GM19099 (cell line): ENCODE data around the gene UBN1.

Experiments used
- POLR2A ChIP-seq: IDR thresholded peaks from 3 replicates; pipeline ENCODE4 v1.6.1; 2011; ENCODE audit warnings: low read depth; ENCODE audit not compliant: insufficient read length; ENCODE audit errors: extremely low read depth

The UBN1 gene

GRCh38 chr16:4882633-4883285, 35.5 kb downstream of the UBN1 start:
- TF ChIP-seq POLR2A: no peak

- TF ChIP-seq POLR2A: no peak
Measured at GRCh38 chr16:4883501-4883900, 36.2 kb downstream of the UBN1 start.

DNA sequence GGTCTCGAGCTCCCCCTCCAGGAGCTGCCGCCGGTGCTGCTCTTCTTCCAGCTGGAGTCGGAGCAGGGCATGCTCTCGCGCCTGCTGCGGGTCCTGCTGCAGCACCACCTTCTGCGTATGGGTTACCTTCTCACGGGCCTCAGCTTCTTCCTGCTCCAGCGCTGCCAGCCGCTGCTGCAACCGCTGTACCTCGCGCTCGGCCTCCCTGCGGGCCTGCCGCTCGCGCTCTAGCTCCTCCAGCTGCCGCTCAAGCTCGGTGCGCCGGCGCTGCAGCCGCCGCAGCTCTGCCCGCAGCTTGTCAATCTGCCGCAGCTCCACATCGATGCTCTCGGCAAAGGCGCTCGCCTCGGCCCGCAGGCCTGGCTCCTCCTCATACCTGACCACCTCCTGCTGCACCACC, 36.9 kb downstream of the UBN1 start:
- TF ChIP-seq POLR2A: no peak

- no peak for TF ChIP-seq POLR2A
Measured at GRCh38 chr16:4884972-4885874, 37.9 kb downstream of the UBN1 start.

DNA sequence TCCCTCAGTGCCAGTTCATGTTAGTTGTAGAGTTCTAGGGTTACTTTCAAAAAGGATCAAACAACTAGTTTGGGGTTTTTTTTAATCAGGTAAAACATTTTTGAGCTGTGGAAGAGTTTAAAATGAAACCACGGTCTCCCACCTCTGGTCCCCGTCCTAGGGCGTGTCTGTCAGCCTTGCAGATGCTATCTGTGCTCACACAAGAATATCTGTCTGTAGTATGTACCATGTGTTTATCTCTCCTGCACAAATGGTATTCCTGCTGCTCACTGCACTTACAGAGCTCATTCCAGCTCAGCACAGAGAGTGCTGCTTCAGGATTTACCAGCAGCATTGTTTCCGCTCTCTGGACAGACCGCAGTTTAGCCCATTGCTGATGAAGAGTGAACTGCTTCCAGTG, 38.9 kb downstream of the UBN1 start:
- TF ChIP-seq POLR2A: no peak

- no peak for TF ChIP-seq POLR2A
Measured at GRCh38 chr16:4888428-4889135, 41.3 kb downstream of the UBN1 start.

DNA sequence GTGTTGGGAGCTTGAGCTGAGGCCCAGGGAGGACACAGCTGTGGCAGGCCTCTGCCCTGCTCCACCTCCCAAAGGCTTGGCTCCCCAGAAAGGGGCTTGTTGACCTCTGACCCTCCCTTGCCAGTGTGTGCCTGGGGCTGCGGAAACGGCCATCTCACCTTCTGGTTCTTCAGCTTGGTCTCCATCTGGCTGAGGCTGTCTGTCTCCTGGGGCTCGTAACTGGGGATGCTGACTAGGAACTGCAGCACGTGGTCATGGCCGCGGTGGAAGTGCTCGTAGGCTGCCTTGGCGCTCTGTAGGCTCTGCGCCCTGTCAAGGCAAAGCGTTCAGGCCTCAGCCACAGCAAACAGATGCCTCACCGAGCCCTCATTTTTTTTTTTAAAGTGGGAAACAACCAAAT, 42.7 kb downstream of the UBN1 start:
- no peak for TF ChIP-seq POLR2A

- TF ChIP-seq POLR2A: no peak
Measured at GRCh38 chr16:4890686-4891085, 43.4 kb downstream of the UBN1 start.

DNA sequence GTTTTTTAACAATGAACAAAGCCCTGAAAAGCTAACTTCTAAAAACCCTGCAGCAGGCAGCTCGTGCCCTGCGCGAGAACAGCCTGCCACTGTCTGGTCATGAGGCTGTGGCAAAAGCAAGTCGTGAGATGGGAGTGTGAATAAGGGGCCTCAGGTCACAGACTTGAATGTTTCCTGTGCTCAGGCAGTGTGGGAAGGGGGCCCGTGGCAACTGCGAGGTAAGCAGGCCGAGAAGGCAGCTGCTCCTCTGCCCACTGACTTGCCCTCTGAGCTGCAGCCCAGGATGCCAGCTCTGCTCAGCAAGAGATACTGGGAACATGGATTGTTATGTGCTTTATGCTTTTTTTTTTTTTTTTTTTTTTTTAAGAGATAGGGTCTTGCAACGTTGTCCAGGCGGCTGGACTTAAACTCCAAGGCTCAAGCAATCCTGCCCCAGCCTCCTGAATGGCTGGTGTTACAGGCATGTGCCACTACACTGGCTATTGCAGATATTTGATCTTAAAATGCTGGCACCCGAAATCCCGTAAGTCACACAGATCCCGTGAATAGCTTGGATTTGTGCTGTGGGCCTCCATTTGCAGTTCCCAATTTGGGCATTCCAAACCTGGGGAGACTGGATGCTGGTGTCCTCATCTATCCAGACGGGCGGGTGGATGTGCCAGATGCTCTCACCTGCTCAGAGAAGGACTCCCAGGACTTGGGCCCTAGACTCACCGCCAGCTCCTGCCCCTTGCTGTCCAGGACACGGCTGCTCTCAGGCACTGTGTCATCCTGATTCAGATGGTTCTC, 44.0 kb downstream of the UBN1 start:
- no peak for TF ChIP-seq POLR2A

GRCh38 chr16:4891886-4892216, 44.6 kb downstream of the UBN1 start:
- no peak for TF ChIP-seq POLR2A

GRCh38 chr16:4892361-4893102, 45.3 kb downstream of the UBN1 start:
- TF ChIP-seq POLR2A: no peak

- TF ChIP-seq POLR2A: no peak
Measured at GRCh38 chr16:4893103-4893862, 46.0 kb downstream of the UBN1 start.

DNA sequence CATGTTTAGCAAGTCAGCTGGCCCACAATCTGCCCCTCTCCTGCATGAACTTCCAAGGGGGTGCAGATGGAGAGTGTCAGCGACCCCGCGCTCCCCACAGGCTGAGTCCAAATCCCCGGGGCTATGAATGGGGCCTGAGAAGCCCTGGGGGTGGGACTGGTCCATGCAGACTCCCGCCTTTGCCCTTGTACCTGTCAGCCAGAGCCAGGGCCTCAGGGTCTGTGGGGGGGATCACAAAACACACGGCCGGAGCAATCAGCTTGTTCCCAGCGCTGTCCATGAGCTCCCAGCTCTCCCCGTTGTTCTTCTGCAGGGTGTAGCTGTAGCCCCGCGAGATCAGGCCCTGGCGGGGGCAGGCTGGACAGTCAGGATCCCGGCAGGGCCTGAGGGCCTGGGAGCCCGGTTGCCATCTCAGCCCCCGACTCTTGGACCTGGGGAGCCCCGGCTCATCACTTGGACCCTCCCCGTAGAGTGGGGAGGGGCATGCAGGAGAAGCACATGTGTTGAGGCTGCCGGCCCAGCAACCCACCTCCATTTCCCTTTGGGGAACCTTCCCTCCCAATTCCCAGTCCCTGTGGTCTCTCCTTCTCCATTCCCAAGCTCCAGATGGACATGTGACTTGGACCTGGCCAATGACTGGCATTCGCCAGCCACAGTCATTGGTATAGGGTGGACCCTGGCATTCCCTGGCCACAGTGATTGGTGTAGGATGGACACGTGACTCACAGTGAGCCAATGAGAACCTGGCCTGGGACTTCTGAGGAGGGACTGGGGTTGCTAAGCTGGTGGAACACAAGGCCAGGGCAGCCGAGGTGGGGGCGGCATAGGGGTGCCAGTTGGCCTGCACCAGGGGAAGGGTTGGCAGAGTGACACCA, 47.2 kb downstream of the UBN1 start:
- no peak for TF ChIP-seq POLR2A
